ENCODE data around the gene APOL5. TPM values are rescaled to one million over a fixed set of nuclear protein-coding genes. Genes with fewer than 3 reads are reported as not detected.

Gene APOL5
- polyA plus RNA-seq, 1 donor (not counting 4 experiments of a cell fraction or from before 2014, with no cell fraction given), result not detected

- no peak for FAIRE-seq
- H3K36me3 ChIP-seq (ENCODE audit: control insufficient read depth in 2 of 2, extremely low read depth in 1 of 2, insufficient read depth in 2 of 2, low read length in 2 of 2), result no peaks in the 10 kb centered on the region
These were observed 4.3 kb downstream of the APOL5 start for GRCh38 chr22:35721960-35722359.

GRCh38 chr22:35725521-35725920 is 7.8 kb downstream of the APOL5 start:
- no peaks in the 10 kb centered on the region for H3K79me2 ChIP-seq (ENCODE audit: control insufficient read depth, insufficient read depth, low read length)
- FAIRE-seq (no peak), DNase-seq (ENCODE audit: low read depth, low spot score) (no peak)
- H4K20me1 ChIP-seq (ENCODE audit: control insufficient read depth, extremely low read depth, insufficient read depth, low read length), result no peaks in the 10 kb centered on the region
- H3K27ac ChIP-seq (ENCODE audit: control insufficient read depth, insufficient read depth, low read length), result no peak overlapping the region
- no peaks in the 10 kb centered on the region for H3K9me3 ChIP-seq (ENCODE audit: control insufficient read depth, low read depth, low read length)
- peaks cover 4% of the 10 kb centered on the region for H3K27me3 ChIP-seq (ENCODE audit: control insufficient read depth, extremely low read depth, insufficient read depth, low read length)
- TF ChIP-seq EZH2 (IDR thresholded peaks at IDR 0.05; ENCODE audit: low read length) (no peak), CTCF (optimal IDR thresholded peaks at IDR 0.05 in 1 of 3, IDR thresholded peaks at IDR 0.05 in 1 of 3, conservative IDR thresholded peaks at IDR 0.05 in 1 of 3; ENCODE audit: extremely low read depth in 1 of 3, insufficient read depth in 2 of 3, low read length in 3 of 3) (no peak)
- dilution Hi-C loops (cut with MboI; ENCODE audit: extremely low pct_ligation_motif_present, low sequenced_read_pairs), result no loop called here
- H3K36me3 ChIP-seq (ENCODE audit: control insufficient read depth in 2 of 2, extremely low read depth in 1 of 2, insufficient read depth in 2 of 2, low read length in 2 of 2), result no peaks in the 10 kb centered on the region
- H3K4me3 ChIP-seq (ENCODE audit: control insufficient read depth in 2 of 3, extremely low read depth in 1 of 3, insufficient read depth in 2 of 3, low read depth in 1 of 3, low read length in 3 of 3), result no peak overlapping the region
- H3K4me2 ChIP-seq (ENCODE audit: control insufficient read depth, extremely low read depth, insufficient read depth, low read depth, low read length), result no peak overlapping the region
- no peaks in the 10 kb centered on the region for H3K9me1 ChIP-seq (ENCODE audit: control insufficient read depth, extremely low read depth, insufficient read depth, low read length)
- H3K9ac ChIP-seq (ENCODE audit: control insufficient read depth, extremely low read depth, insufficient read depth, low read length), result no peak overlapping the region
- peaks cover 7% of the 10 kb centered on the region for H3K4me1 ChIP-seq (ENCODE audit: control insufficient read depth, extremely low read depth, insufficient read depth, low read length)
- H2AFZ ChIP-seq (ENCODE audit: control insufficient read depth, low read length), result no peak overlapping the region

More at GRCh38 chr22:35721960-35722359, 4.3 kb downstream of the APOL5 start:
- Histone ChIP-seq H3K27ac (ENCODE audit: control insufficient read depth, insufficient read depth, low read length) (no peak overlapping the region), H4K20me1 (ENCODE audit: control insufficient read depth, extremely low read depth, insufficient read depth, low read length) (no peaks in the 10 kb centered on the region), H3K9me3 (ENCODE audit: control insufficient read depth, low read depth, low read length) (no peaks in the 10 kb centered on the region), H2AFZ (ENCODE audit: control insufficient read depth, low read length) (no peak overlapping the region), H3K79me2 (ENCODE audit: control insufficient read depth, insufficient read depth, low read length) (no peaks in the 10 kb centered on the region), H3K4me3 (ENCODE audit: control insufficient read depth in 2 of 3, extremely low read depth in 1 of 3, insufficient read depth in 2 of 3, low read depth in 1 of 3, low read length in 3 of 3) (no peak overlapping the region), H3K27me3 (ENCODE audit: control insufficient read depth, extremely low read depth, insufficient read depth, low read length) (peaks cover 4% of the 10 kb centered on the region), H3K4me2 (ENCODE audit: control insufficient read depth, extremely low read depth, insufficient read depth, low read depth, low read length) (no peak overlapping the region), H3K9me1 (ENCODE audit: control insufficient read depth, extremely low read depth, insufficient read depth, low read length) (no peaks in the 10 kb centered on the region), H3K9ac (ENCODE audit: control insufficient read depth, extremely low read depth, insufficient read depth, low read length) (no peak overlapping the region), H3K4me1 (ENCODE audit: control insufficient read depth, extremely low read depth, insufficient read depth, low read length) (no peaks in the 10 kb centered on the region)
- no peak for DNase-seq (ENCODE audit: low read depth, low spot score)
- dilution Hi-C loops (cut with MboI; ENCODE audit: extremely low pct_ligation_motif_present, low sequenced_read_pairs), result no loop called here
- TF ChIP-seq CTCF (optimal IDR thresholded peaks at IDR 0.05 in 1 of 3, IDR thresholded peaks at IDR 0.05 in 1 of 3, conservative IDR thresholded peaks at IDR 0.05 in 1 of 3; ENCODE audit: extremely low read depth in 1 of 3, insufficient read depth in 2 of 3, low read length in 3 of 3) (no peak), EZH2 (IDR thresholded peaks at IDR 0.05; ENCODE audit: low read length) (no peak)

All from keratinocyte (primary cell).